ENCODE data around the gene EIF3J. TPM values are rescaled to one million over a fixed set of nuclear protein-coding genes. Genes with fewer than 3 reads are reported as not detected.

Gene EIF3J
- total and polyA plus RNA-seq, 7 donors: 39.6 to 92.0 (median 50.4) TPM

DNA sequence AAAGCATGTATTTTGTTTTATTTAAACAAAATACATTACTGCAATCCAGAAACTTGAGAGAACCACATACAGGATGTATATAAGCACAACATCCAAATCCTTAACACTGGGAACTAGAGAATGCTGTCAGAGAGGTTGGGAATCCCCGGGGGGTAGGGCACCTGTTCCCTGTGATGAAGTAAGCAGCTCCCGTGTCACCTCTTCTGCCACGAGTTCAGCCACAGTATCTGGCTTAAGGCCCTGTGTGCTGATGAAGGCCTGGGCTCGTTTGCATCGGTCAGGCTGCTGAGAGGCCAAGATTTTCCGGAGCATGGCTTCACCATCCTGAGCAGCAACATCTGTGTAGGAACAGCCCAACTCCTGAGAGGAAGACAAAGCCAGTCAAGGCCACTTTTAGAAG is 36.4 kb downstream of the EIF3J start:
- no peak overlapping the region for H3K4me3 ChIP-seq
- DNase-seq: no peak
- peaks cover 0 to 57% (median 8%) of the 10 kb centered on the region in 4 donors for H3K36me3 ChIP-seq
- intact Hi-C loops (cut with DNase I): loop anchor here (10.0 kb wide), 1 partner anchor 161 kb away; the partner anchor contains the start of gene TRIM69
- 90 to 93% methylated on average over 6 of the region's 6 CpGs for WGBS, 2 donors
- no peaks in the 10 kb centered on the region for H3K9me3 ChIP-seq
- no peak for TF ChIP-seq POLR2AphosphoS5 (IDR thresholded peaks at IDR 0.05)
- TF ChIP-seq EP300 (IDR thresholded peaks at IDR 0.05): no peak
- TF ChIP-seq POLR2A (IDR thresholded peaks at IDR 0.05): no peak
- TF ChIP-seq, protein P1, sequence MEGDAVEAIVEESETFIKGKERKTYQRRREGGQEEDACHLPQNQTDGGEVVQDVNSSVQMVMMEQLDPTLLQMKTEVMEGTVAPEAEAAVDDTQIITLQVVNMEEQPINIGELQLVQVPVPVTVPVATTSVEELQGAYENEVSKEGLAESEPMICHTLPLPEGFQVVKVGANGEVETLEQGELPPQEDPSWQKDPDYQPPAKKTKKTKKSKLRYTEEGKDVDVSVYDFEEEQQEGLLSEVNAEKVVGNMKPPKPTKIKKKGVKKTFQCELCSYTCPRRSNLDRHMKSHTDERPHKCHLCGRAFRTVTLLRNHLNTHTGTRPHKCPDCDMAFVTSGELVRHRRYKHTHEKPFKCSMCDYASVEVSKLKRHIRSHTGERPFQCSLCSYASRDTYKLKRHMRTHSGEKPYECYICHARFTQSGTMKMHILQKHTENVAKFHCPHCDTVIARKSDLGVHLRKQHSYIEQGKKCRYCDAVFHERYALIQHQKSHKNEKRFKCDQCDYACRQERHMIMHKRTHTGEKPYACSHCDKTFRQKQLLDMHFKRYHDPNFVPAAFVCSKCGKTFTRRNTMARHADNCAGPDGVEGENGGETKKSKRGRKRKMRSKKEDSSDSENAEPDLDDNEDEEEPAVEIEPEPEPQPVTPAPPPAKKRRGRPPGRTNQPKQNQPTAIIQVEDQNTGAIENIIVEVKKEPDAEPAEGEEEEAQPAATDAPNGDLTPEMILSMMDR (IDR thresholded peaks at IDR 0.05): no peak
- no peak overlapping the region for H3K27ac ChIP-seq
- no peaks in the 10 kb centered on the region for H3K4me1 ChIP-seq
- H3K27me3 ChIP-seq: no peaks in the 10 kb centered on the region

DNA sequence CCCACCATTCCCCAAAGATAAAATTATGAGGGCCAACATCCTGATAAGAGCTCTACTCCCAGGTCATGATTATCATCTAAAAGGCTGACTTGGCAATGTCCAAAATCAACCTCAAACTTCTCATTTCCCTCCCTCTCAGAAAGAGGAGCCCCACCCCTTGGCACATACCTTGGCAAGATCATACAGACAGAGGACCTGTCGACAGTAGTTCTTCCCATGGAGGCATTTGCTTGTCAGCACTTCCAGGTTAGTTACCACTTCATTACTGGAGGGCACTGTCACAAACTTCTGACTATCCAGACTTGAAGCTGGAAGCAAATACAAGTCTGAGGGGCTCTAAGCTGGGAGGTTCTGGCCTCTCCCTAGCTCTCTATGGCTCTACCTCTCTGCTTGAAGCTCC is 37.8 kb downstream of the EIF3J start:
- Histone ChIP-seq H3K27me3 (no peaks in the 10 kb centered on the region), H3K36me3 (peaks cover 0 to 50% (median 6%) of the 10 kb centered on the region in 4 donors), H3K27ac (no peak overlapping the region), H3K9me3 (no peaks in the 10 kb centered on the region), H3K4me3 (no peak overlapping the region), H3K4me1 (no peaks in the 10 kb centered on the region)
- no peak for TF ChIP-seq POLR2A (IDR thresholded peaks at IDR 0.05)
- no peak for TF ChIP-seq EP300 (IDR thresholded peaks at IDR 0.05)
- TF ChIP-seq, protein P1 (IDR thresholded peaks at IDR 0.05): no peak
- no peak for TF ChIP-seq POLR2AphosphoS5 (IDR thresholded peaks at IDR 0.05)
- intact Hi-C loops (cut with DNase I): loop anchor here (10.0 kb wide), 1 partner anchor 160 kb away; the partner anchor contains the start of gene TRIM69
- no peak for DNase-seq
- WGBS, 2 donors: 79 to 85% methylated on average over 1 of the region's 1 CpG

DNA sequence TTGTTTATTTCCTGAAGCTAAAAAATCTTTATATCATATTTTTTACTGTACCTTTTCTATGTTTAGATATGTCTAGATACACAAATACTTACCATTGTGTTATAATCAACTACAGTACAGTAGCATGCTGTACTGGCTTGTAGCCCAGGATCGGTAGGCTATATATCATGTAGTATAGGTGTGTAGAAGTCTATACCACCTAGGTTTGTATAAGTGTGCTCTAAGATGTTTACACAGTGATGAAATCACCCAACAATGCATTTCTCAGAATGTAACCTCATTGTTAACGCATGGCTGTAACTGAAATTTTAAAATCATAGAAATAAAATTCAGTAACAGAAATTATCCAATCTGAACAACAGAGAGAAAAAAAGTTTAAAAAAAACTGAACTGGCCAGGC is 43.2 kb downstream of the EIF3J start:
- TF ChIP-seq POLR2A (IDR thresholded peaks at IDR 0.05) (no peak), EP300 (IDR thresholded peaks at IDR 0.05) (no peak), POLR2AphosphoS5 (IDR thresholded peaks at IDR 0.05) (no peak)
- TF ChIP-seq, protein P1 (IDR thresholded peaks at IDR 0.05): no peak
- intact Hi-C loops (cut with DNase I): no loop called here
- Histone ChIP-seq H3K36me3 (peaks cover 0 to 58% (median 16%) of the 10 kb centered on the region in 4 donors), H3K4me1 (no peaks in the 10 kb centered on the region), H3K27me3 (no peaks in the 10 kb centered on the region), H3K27ac (no peak overlapping the region), H3K9me3 (no peaks in the 10 kb centered on the region), H3K4me3 (no peak overlapping the region)
- no peak for DNase-seq
- 51 to 82% methylated on average over 2 of the region's 2 CpGs for WGBS, 2 donors

- 83 to 84% methylated on average over 5 of the region's 5 CpGs for WGBS, 2 donors
- no peak overlapping the region for H3K27ac ChIP-seq
- intact Hi-C loops (cut with DNase I): no loop called here
- no peaks in the 10 kb centered on the region for H3K9me3 ChIP-seq
- peaks cover 0 to 93% (median 24%) of the 10 kb centered on the region in 4 donors for H3K36me3 ChIP-seq
- H3K4me3 ChIP-seq: no peak overlapping the region
- H3K4me1 ChIP-seq: no peaks in the 10 kb centered on the region
- TF ChIP-seq POLR2A (IDR thresholded peaks at IDR 0.05) (no peak), EP300 (IDR thresholded peaks at IDR 0.05) (no peak), POLR2AphosphoS5 (IDR thresholded peaks at IDR 0.05) (no peak)
- TF ChIP-seq, protein P1 (IDR thresholded peaks at IDR 0.05): peak in 1 of 4 experiments; percentile 10
- DNase-seq: no peak
- H3K27me3 ChIP-seq: no peaks in the 10 kb centered on the region
Observed at GRCh38 chr15:44584162-44584749, 47.3 kb downstream of the EIF3J start.
